D721Med (cell line): ENCODE results near the gene COL5A1.

Experiments
- DNase-seq: peaks from one replicate; pipeline ENCODE4 v3.0.0; 2011; ENCODE audit warnings: low spot score; ENCODE audit not compliant: insufficient read length
- FAIRE-seq: peaks from 2 replicates; lab custom pipeline; 2011; peaks lifted over from hg19 to GRCh38; lab: Jason Lieb, UNC
- TF ChIP-seq, protein P1 (sequence below): IDR thresholded peaks from 2 replicates; pipeline ENCODE4 v1.5.1; 2012; ENCODE audit warnings: mild to moderate bottlenecking, control low read depth; ENCODE audit not compliant: insufficient read depth; ENCODE audit errors: missing control alignments

Gene COL5A1

DNA sequence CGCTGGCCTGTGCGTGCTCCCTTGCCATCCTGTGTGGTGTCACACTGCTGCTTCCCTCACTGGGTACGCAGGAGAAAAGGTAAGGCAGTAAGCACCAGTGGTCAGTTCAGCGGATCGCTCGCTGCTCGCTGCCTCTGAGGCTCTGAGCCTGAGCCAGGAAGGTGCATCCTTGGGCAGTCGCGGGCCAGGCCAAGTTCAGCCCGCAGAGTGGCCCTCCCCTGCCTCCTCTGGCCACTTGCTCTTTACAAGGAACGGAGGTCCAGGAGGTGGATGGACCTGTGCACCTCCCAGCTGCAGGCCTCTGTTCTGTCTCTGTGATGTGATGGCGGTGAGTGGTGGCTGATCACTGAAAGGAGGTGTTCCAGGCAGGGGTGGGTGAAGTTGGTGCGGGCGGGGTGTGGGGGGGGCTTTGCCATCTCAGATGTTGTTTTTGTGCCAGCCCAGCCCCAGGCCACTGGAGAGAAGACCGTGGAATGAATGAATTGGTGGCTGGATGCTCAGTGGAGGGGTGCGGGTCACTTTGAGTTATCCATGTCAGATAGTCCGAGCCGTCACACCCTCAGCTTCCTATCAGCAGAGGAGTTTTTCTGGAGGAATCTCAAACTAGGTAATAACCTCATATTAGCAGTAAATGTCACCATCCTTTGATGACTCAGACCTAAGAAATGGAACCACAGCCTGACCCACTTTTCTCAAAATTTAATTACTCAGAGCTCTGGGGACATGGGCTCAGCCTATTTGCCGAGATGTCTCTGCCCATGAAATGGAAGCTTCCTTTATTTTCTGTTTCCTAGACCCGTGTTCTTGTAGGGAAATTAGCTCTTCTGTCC lies 7.3 kb downstream of the COL5A1 start:
- no peak for FAIRE-seq
- TF ChIP-seq, protein P1, sequence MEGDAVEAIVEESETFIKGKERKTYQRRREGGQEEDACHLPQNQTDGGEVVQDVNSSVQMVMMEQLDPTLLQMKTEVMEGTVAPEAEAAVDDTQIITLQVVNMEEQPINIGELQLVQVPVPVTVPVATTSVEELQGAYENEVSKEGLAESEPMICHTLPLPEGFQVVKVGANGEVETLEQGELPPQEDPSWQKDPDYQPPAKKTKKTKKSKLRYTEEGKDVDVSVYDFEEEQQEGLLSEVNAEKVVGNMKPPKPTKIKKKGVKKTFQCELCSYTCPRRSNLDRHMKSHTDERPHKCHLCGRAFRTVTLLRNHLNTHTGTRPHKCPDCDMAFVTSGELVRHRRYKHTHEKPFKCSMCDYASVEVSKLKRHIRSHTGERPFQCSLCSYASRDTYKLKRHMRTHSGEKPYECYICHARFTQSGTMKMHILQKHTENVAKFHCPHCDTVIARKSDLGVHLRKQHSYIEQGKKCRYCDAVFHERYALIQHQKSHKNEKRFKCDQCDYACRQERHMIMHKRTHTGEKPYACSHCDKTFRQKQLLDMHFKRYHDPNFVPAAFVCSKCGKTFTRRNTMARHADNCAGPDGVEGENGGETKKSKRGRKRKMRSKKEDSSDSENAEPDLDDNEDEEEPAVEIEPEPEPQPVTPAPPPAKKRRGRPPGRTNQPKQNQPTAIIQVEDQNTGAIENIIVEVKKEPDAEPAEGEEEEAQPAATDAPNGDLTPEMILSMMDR = no peak
- no peak for DNase-seq

- FAIRE-seq = no peak
- no peak for DNase-seq
- TF ChIP-seq, protein P1 = no peak
Observed at GRCh38 chr9:134650431-134651190, 9.0 kb downstream of the COL5A1 start.

- DNase-seq (no peak), FAIRE-seq (no peak)
- TF ChIP-seq, protein P1 = no peak
Observed at GRCh38 chr9:134651226-134651905, 9.8 kb downstream of the COL5A1 start.

- TF ChIP-seq, protein P1 = no peak
- FAIRE-seq (no peak), DNase-seq (no peak)
Observed at GRCh38 chr9:134652291-134653225, 11.0 kb downstream of the COL5A1 start.

GRCh38 chr9:134653259-134654009 lies 11.8 kb downstream of the COL5A1 start:
- no peak for FAIRE-seq
- no peak for DNase-seq
- TF ChIP-seq, protein P1 = no peak

DNA sequence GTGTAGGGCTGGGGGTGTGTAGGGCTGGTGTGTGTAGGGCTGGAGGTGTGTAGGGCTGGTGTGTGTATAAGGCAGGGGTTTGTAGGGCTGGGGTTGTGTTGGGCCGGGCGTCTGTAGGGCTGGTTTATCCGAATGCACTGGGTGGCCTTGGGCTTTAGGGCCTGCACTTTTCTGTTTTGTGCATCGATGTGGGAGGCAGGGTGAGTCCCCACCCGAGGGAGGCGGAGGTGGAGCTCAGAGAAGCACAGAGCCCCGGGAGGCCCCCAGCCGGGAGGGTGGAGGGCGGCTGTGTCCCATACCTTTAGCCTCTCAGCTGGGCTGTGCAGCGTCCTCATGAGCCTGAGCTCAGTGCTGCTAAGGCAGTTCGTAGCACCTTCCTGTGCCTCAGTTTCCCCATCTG lies 13.5 kb downstream of the COL5A1 start:
- DNase-seq = no peak
- FAIRE-seq = no peak
- TF ChIP-seq, protein P1 = no peak
